Neural cell (in vitro differentiated cells): ENCODE data around the gene ZNHIT2.

Experiments used
- CTCF ChIP-seq: fragments of 450-650 bp; IDR thresholded peaks from 2 replicates; pipeline ENCODE4 v1.5.1; 2014; ENCODE audit warnings: antibody characterized with exemption, mild to moderate bottlenecking, moderate library complexity; ENCODE audit not compliant: poor library complexity, severe bottlenecking
- EP300 ChIP-seq: fragments of 450-650 bp; conservative IDR thresholded peaks from 2 replicates; pipeline ENCODE4 v1.6.1; 2014; ENCODE audit warnings: antibody characterized with exemption, mild to moderate bottlenecking, moderate library complexity; ENCODE audit not compliant: poor library complexity, severe bottlenecking
- EZH2 ChIP-seq: fragments of 200-600, 300-800 bp; shearing (Covaris generic), sonication (generic); IDR thresholded peaks from 2 replicates; pipeline ENCODE4 v1.6.1; 2014; ENCODE audit warnings: antibody characterized with exemption, low read length, borderline replicate concordance, mild to moderate bottlenecking; ENCODE audit not compliant: insufficient read depth, poor library complexity, severe bottlenecking
- MXI1 ChIP-seq: fragments of 450-650 bp; conservative IDR thresholded peaks from 2 replicates; pipeline ENCODE4 v1.6.1; 2014; ENCODE audit warnings: antibody characterized with exemption, mild to moderate bottlenecking; ENCODE audit not compliant: poor library complexity, severe bottlenecking
- POLR2AphosphoS5 ChIP-seq: IDR thresholded peaks from 2 replicates; pipeline ENCODE4 v1.6.1; 2012
- RAD21 ChIP-seq: fragments of 450-650 bp; conservative IDR thresholded peaks from 2 replicates; pipeline ENCODE4 v1.6.1; 2014; ENCODE audit warnings: antibody characterized with exemption, mild to moderate bottlenecking, moderate library complexity
- TAF1 ChIP-seq: IDR thresholded peaks from 2 replicates; pipeline ENCODE4 v1.6.1; 2012; ENCODE audit warnings: low read depth

- no peak for TF ChIP-seq RAD21
- TF ChIP-seq TAF1: no peak
- TF ChIP-seq CTCF: no peak
- TF ChIP-seq POLR2AphosphoS5: no peak
- TF ChIP-seq MXI1: no peak
- TF ChIP-seq EP300: no peak
- TF ChIP-seq EZH2: no peak
These were observed 15.1 kb downstream of the ZNHIT2 start for GRCh38 chr11:65102142-65103095.
